HG02884 (cell line): ENCODE data around the gene METTL2B.
"Not testable (repeated sequence)": the region's sequence is repeated elsewhere in the genome, so short reads cannot be mapped to it uniquely, and the experiment has no call there.

Experiments used
- ATAC-seq: cut with Tn5 transposase; IDR thresholded peaks from one replicate; pipeline ENCODE4 v1.9.1; 2021; ENCODE audit warnings: mild to moderate bottlenecking, moderate library complexity; ENCODE audit not compliant: unreplicated experiment

METTL2B gene

GRCh38 chr7:128523226-128523931, 46.8 kb downstream of the METTL2B start:
- not testable (repeated sequence) for ATAC-seq

DNA sequence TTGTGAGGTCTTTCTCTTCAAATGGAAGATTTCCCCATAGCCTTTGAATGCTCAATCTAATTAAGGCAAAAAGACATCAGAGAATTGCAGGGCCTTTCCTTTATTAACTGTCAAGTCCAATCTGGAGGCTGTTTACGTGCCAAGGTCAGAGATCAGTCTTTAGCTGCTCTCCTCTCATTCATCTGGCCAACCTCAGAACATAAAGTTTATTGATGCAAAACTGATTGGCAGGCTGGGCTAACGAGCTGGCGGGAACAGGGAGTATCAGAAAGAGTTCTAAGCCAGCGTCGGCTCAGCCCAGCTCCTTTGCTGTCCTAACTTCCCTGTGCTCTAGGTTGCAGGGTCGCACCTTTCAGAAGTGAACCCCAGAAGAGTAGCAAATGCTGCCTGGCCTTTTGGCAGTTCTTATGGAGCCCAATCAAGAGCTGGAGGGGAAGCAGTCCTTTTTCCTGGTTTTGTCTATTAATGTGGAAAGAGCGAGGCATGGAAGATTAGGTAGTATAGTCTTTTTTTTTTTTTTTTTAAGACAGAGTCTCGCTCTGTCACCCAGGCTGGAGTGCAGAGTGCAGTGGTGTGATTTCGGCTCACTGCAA, 47.5 kb downstream of the METTL2B start:
- not testable (repeated sequence) for ATAC-seq

GRCh38 chr7:128525584-128525983, 49.0 kb downstream of the METTL2B start:
- ATAC-seq, result not testable (repeated sequence)

DNA sequence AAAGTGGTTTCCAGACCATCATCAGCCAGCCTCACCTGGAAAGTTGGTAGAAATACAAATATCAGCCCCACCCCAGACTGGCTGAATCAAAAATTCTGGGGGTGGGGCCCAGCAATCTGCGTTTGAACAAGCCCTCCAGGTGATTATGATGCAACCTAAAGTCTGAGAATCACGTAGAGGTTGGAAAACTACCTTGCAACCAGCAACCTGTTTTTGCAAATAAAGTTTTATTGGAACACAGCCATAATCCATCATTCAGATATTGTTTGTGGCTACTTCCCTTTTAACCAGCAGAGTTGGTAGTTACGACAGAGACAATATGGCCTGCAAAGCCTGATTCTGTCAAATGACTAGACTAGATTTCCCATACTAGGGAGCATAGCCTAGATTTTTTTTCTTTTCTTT, 49.5 kb downstream of the METTL2B start:
- ATAC-seq, result not testable (repeated sequence)

GRCh38 chr7:128529191-128529590, 52.6 kb downstream of the METTL2B start:
- not testable (repeated sequence) for ATAC-seq

DNA sequence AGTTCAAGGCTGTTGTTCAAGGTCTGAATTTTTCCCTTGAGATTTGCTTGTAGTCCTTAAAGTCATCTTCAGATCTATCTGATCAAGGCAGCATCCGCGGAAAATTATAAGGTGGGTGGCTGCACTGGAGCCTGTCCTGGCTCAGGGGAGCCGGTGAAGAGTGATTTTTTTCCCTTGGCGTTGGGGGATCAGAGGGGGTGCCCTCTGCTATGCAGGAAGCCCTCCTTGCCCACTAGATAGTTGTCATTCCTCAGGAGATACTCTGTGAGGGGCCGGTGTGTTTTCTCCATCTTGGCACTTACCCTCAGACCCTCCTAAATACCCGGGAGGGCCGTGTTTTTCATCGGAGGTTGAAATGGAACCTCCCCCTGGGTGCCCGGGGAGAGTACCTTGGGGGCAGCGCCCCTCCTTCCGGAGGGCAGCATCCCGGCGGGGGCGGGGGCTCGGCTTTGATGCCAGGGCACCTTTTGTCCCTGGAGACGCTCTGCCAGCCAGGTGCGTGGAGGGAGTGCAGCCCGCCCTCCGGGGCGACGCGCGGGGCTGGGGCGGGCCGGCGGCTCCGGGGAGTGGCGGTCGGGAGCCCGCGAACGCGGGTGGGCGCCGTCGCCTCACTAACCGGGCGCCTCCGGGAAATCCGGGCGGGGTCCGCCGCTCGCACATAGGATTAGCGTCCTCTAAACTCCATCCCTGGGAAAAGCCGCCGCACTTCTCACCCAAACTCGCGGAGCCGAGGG, 53.7 kb downstream of the METTL2B start:
- peak; percentile 9 for ATAC-seq

DNA sequence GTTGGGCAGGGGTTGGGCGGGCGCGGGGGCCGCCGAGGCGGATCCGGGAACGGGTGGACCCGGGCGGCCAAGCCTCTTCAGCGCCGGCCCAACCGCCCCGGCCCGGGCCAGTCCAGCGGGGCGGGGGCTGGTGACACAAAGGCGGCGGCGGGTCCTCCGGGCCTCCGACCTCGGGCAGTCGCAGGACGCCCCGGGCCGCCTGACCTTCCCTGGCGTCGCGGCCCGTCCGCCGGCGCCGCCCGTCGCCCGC, 54.2 kb downstream of the METTL2B start:
- no peak for ATAC-seq

- ATAC-seq, result peak; percentile 64
Measured at GRCh38 chr7:128531105-128531954, 54.8 kb downstream of the METTL2B start.

DNA sequence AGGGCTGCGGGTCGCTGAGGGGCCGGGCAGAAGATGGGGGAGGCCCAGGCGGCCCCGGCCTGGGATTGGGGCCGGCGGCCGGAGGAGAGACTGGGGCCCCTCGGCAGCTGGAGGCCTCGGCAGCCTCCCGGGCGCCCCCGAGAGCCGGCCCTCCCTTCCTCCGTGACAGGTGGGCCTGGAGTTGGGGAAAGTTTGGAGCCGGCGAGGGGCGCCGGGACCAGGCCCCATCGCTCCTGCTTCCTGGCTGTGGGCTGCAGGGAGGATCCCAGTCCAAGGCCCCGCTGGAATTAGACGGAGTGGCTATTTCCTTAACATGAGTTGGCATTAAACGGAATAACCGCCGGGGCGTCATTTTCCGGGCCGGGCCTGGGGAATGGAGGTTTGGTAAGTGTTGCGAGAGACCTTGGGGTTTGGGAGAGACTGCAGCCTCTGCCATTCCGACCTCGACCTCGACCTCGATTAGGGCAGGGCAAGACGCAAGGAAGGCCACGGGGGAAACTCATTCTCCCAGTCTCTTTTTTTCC, 55.5 kb downstream of the METTL2B start:
- ATAC-seq, result not testable (repeated sequence)

DNA sequence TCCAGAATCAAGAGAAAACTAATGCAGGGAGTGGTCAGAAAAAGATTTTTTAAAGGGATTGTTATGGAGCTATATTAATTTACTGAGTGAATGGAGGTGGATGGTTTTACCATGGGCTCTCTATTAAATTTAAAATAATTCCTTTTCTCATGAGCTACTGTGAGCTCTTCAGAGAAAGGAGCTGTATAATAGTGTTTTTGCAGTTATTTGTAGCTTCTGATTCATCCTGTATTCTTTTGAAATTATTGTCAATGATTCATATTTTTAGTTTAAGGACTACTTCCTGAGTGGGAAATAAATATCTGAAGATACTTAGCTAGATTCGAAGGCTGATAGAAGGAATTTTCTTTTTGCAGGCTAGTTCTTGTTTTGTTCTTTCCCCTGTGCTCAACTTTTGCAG, 56.4 kb downstream of the METTL2B start:
- not testable (repeated sequence) for ATAC-seq

GRCh38 chr7:128537410-128537809, 60.9 kb downstream of the METTL2B start:
- not testable (repeated sequence) for ATAC-seq

DNA sequence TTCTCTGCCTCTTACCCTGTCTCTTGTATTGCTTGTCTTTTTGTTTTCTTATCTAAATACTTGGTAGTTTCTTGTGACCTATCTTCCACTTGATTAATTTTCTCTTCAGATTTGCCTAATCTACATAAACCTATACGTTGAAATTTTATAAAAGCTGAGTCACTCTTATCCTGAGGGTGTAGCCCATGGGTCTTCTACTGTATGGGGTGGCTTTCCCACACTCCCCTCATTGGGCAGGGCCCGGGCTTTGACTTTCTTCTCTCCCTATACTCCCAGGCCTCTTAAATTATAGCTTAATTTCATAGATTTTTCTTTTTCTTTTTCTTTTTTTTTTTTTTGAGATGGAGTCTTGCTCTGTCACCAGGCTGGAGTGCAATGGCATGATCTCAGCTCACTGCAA, 66.0 kb downstream of the METTL2B start:
- ATAC-seq, result not testable (repeated sequence)

DNA sequence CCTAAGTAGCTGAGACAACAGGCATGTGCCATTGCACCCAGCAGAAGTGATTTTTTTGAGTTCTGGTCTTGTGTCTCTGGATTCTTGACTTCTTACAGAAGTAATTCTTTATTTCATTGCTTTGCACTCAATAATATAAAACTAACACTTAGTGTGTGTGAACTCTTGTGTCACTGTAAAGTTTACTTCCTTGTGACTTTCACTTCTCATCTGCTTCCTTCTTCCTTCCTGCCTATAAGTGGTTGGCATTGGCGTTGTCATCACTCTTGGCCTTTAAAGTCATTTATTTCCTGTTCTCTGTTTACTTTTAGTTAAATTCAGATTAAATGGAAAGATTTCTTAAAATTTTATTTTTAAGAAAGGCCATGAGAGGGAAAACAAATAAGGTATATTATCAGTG, 66.8 kb downstream of the METTL2B start:
- not testable (repeated sequence) for ATAC-seq

DNA sequence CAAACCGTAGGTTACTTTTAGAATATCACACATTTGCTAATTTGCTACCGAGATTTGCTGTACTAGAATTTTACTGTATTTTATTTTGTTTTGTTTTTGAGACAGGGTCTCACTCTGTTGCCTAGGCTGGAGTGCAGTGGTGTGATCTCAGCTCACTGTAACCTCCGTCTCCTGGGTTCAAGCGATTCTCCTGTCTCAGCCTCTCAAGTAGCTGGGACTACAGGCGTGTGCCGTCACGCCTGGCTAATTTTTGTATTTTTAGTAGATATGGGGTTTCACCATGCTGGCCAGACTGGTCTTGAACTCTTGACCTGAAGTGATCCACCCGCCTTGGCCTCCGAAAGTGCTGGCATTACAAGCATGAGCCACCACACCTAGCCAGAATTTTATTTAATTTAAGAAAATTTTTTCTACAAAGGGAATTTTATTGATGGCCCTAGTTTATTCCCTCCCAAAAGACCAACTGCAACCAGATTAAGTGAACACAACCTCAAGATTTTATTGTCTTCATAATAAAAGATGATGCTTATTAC, 69.8 kb downstream of the METTL2B start:
- ATAC-seq, result not testable (repeated sequence)

- no peak for ATAC-seq
Measured at GRCh38 chr7:128550920-128551319, 74.4 kb downstream of the METTL2B start.

DNA sequence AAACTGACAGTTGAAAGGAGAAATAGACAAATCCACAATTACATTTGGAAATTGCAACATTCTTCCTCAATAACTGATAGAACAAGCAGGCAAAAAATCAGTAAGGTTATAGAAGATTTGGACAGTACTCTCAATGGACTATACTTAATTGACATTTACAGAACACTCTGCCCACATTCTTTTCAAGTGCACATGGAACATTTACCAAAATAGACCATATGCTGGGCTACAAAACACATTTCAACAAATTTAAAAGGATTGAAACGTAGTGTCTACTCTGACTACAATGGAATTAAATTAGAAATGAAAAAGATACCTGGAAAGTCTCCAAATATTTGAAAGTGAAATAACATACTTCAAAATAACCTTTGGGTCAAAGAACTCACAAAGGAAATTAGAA, 77.8 kb downstream of the METTL2B start:
- not testable (repeated sequence) for ATAC-seq
